A549 (cell line): ENCODE results near the gene MRPL11. TPM values are rescaled to one million over a fixed set of nuclear protein-coding genes. Genes with fewer than 3 reads are reported as not detected.
A peak's percentile ranks its signal among the peaks of the same experiment; 100 is the strongest.

Experiments
- ATAC-seq, 2 experiments: fragments of 200-7000 bp in 1 of 2; fragments of >200 bp in 1 of 2; cut with Nextera tagmentation in 1 of 2; cut with Tn5 transposase in 1 of 2; 3 replicates each; pipeline versions ENCODE4 v1.8.0 to v1.9.1; 2018 to 2020; ENCODE audit warnings: mild to moderate bottlenecking in 1 of 2, moderate library complexity in 1 of 2
- CTCF ChIA-PET: fragments of 300-600 bp; sonication (Branson Sonifier 250); formaldehyde crosslinking; extraction: SDS; loops from one replicate; lab custom pipeline; 2021; ENCODE audit warnings: antibody characterized with exemption, inconsistent platforms; lab: Yijun Ruan, JAX
- POLR2A ChIA-PET: fragments of 350-600 bp; formaldehyde crosslinking; extraction: SDS; loops from one replicate; lab custom pipeline; 2021; ENCODE audit warnings: antibody characterized with exemption, inconsistent platforms; lab: Yijun Ruan, JAX
- DNase-seq, 2 experiments: peaks; one replicate each; pipeline versions ENCODE4 v3.0.0 to v3.0.0-alpha.2; 2011 to 2016; ENCODE audit warnings: low read depth in 1 of 2, low spot score in 1 of 2
- FAIRE-seq: peaks from 2 replicates; lab custom pipeline; 2011; peaks lifted over from hg19 to GRCh38; lab: Jason Lieb, UNC
- H3K27ac ChIP-seq, 2 experiments: fragments of >200 bp; sonication (Bioruptor Twin); formaldehyde crosslinking; 3 replicates each; pipeline ENCODE4 v1.5.1; 2016 to 2017
- H3K4me1 ChIP-seq: fragments of >200 bp; sonication (Bioruptor Twin); formaldehyde crosslinking; 3 replicates; pipeline ENCODE4 v1.6.1; 2016
- H3K4me2 ChIP-seq: fragments of >200 bp; sonication (Bioruptor Twin); formaldehyde crosslinking; 3 replicates; pipeline ENCODE4 v1.6.1; 2016
- H3K4me3 ChIP-seq: fragments of >200 bp; sonication (Bioruptor Twin); formaldehyde crosslinking; 3 replicates; pipeline ENCODE4 v1.5.1; 2016
- H3K9me3 ChIP-seq: fragments of >200 bp; sonication (Bioruptor Twin); formaldehyde crosslinking; 3 replicates; pipeline ENCODE4 v1.6.1; 2016
- BHLHE40 ChIP-seq: IDR thresholded peaks from 2 replicates; pipeline ENCODE4 v1.6.1; 2012; ENCODE audit warnings: low read depth, low read length, inconsistent platforms
- CBX2 ChIP-seq: fragments of 200-600 bp; sonication (generic); IDR thresholded peaks from 2 replicates; pipeline ENCODE4 v1.6.1; 2016; ENCODE audit warnings: low read depth, mild to moderate bottlenecking, borderline replicate concordance
- CBX8 ChIP-seq: fragments of 200-600 bp; sonication (generic); IDR thresholded peaks from 2 replicates; pipeline ENCODE4 v1.6.1; 2016
- CHD2 ChIP-seq: fragments of 150-350 bp; IDR thresholded peaks from 2 replicates; pipeline ENCODE4 v1.6.1; 2014; ENCODE audit warnings: low read length; ENCODE audit not compliant: partially characterized antibody
- EHF ChIP-seq: fragments of 250-450 bp; sonication (Bioruptor Pico); IDR thresholded peaks from 2 replicates; pipeline ENCODE4 v1.5.0; 2020; ENCODE audit warnings: mild to moderate bottlenecking
- ESRRA ChIP-seq: fragments of 150-350 bp; IDR thresholded peaks from 2 replicates; pipeline ENCODE4 v1.6.1; 2014; ENCODE audit warnings: mild to moderate bottlenecking, low read length, borderline replicate concordance
- FOSB ChIP-seq: fragments of 250-450 bp; sonication (Bioruptor Pico); IDR thresholded peaks from 2 replicates; pipeline ENCODE4 v1.5.0; 2020; ENCODE audit warnings: mild to moderate bottlenecking, moderate library complexity
- FOSL2 ChIP-seq, 2 experiments: fragments of 450-650 bp in 1 of 2; fragments of >200 bp in 1 of 2; sonication (Bioruptor Twin) in 1 of 2; formaldehyde crosslinking; IDR thresholded peaks; 2 replicates each; pipeline versions ENCODE4 v1.5.0 to v1.6.1; 2016 to 2020; ENCODE audit warnings: mild to moderate bottlenecking in 1 of 2, moderate library complexity in 1 of 2
- FOXS1 ChIP-seq: fragments of 250-450 bp; sonication (Bioruptor Pico); IDR thresholded peaks from 2 replicates; pipeline ENCODE4 v1.5.0; 2020; ENCODE audit warnings: mild to moderate bottlenecking, moderate library complexity
- HDAC2 ChIP-seq: fragments of 200-600 bp; sonication (generic); IDR thresholded peaks from 2 replicates; pipeline ENCODE4 v1.6.1; 2016
- HOXB13 ChIP-seq: fragments of 250-450 bp; sonication (Bioruptor Pico); IDR thresholded peaks from 2 replicates; pipeline ENCODE4 v1.5.0; 2020; ENCODE audit warnings: low read depth, mild to moderate bottlenecking, moderate library complexity
- HOXB5 ChIP-seq: fragments of 250-450 bp; sonication (Bioruptor Pico); IDR thresholded peaks from 2 replicates; pipeline ENCODE4 v1.5.0; 2020; ENCODE audit warnings: mild to moderate bottlenecking, moderate library complexity
- JUN ChIP-seq, 2 experiments: fragments of >200 bp; sonication (Bioruptor Twin); formaldehyde crosslinking; IDR thresholded peaks; 2 replicates in 1 of 2; 3 replicates in 1 of 2; pipeline ENCODE4 v1.6.1; 2016 to 2017
- KDM1A ChIP-seq: fragments of 200-600 bp; sonication (generic); IDR thresholded peaks from 2 replicates; pipeline ENCODE4 v1.6.1; 2016; ENCODE audit warnings: low read depth, mild to moderate bottlenecking
- KDM5A ChIP-seq: fragments of 200-600 bp; sonication (generic); IDR thresholded peaks from 2 replicates; pipeline ENCODE4 v1.6.1; 2016; ENCODE audit warnings: antibody characterized with exemption, mild to moderate bottlenecking
- NPAS2 ChIP-seq: fragments of 250-450 bp; sonication (Bioruptor Pico); IDR thresholded peaks from 2 replicates; pipeline ENCODE4 v1.8.0; 2022; ENCODE audit warnings: mild to moderate bottlenecking, moderate library complexity, borderline replicate concordance
- NR3C1 ChIP-seq: fragments of >200 bp; sonication (Bioruptor Twin); formaldehyde crosslinking; IDR thresholded peaks from 3 replicates; pipeline ENCODE4 v1.6.1; 2017
- PHF8 ChIP-seq: fragments of 200-600 bp; sonication (generic); IDR thresholded peaks from 2 replicates; pipeline ENCODE4 v1.6.1; 2016; ENCODE audit warnings: low read depth, mild to moderate bottlenecking, antibody characterized with exemption, moderate library complexity, borderline replicate concordance
- POLR2AphosphoS2 ChIP-seq: conservative IDR thresholded peaks from 2 replicates; pipeline ENCODE4 v1.6.1; 2012; ENCODE audit warnings: low read length, improper control_type of control experiment, inconsistent platforms
- RARB ChIP-seq: fragments of 250-450 bp; sonication (Bioruptor Pico); IDR thresholded peaks from 2 replicates; pipeline ENCODE4 v1.8.0; 2021; ENCODE audit warnings: mild to moderate bottlenecking, moderate library complexity
- RCOR1 ChIP-seq: fragments of 150-350 bp; IDR thresholded peaks from 2 replicates; pipeline ENCODE4 v1.6.1; 2014; ENCODE audit warnings: antibody characterized with exemption, low read length, low read depth
- RFX5 ChIP-seq: fragments of 450-650 bp; IDR thresholded peaks from 2 replicates; pipeline ENCODE4 v1.7.1; 2014; ENCODE audit warnings: antibody characterized with exemption, mild to moderate bottlenecking, moderate library complexity
- RNF2 ChIP-seq: fragments of 200-600 bp; sonication (generic); IDR thresholded peaks from 2 replicates; pipeline ENCODE4 v1.6.1; 2016; ENCODE audit warnings: low read depth, mild to moderate bottlenecking, antibody characterized with exemption, moderate library complexity, borderline replicate concordance
- TFCP2L1 ChIP-seq: fragments of 250-450 bp; sonication (Bioruptor Pico); IDR thresholded peaks from 2 replicates; pipeline ENCODE4 v1.5.0; 2021; ENCODE audit warnings: mild to moderate bottlenecking
- TP53 ChIP-seq: fragments of 250-450 bp; sonication (Bioruptor Pico); IDR thresholded peaks from 2 replicates; pipeline ENCODE4 v1.5.0; 2021; ENCODE audit warnings: mild to moderate bottlenecking, moderate library complexity
- ZFP36 ChIP-seq: fragments of 450-650 bp; IDR thresholded peaks from 2 replicates; pipeline ENCODE4 v1.6.1; 2014; ENCODE audit warnings: borderline replicate concordance; ENCODE audit not compliant: partially characterized antibody
- ZNF302 ChIP-seq: fragments of 250-450 bp; sonication (Bioruptor Pico); IDR thresholded peaks from 2 replicates; pipeline ENCODE4 v1.9.0; 2021; ENCODE audit warnings: inconsistent platforms, mild to moderate bottlenecking, moderate library complexity
- ZSCAN20 ChIP-seq: fragments of 250-450 bp; sonication (Bioruptor Pico); IDR thresholded peaks from 2 replicates; pipeline ENCODE4 v1.8.0; 2022; ENCODE audit warnings: mild to moderate bottlenecking, moderate library complexity
- WGBS: methylation state at CpG from one replicate; pipeline ENCODE4 v1.1.6; 2017; ENCODE audit errors: missing lambda C conversion rate; 5-methylcytosine and 5-hydroxymethylcytosine counted together
- polyA plus RNA-seq, 4 experiments: library from polyadenylated mRNA; depleted of rRNA in 3 of 4; stranded (reverse); fragments of >200 nt; fragmentation: RNase III in 1 of 4; extraction: RNeasy Plus Mini Kit Qiagen cat#74134 plus additional on column Dnase treatment in 1 of 4; gene quantifications; 2 replicates in 3 of 4; 3 replicates in 1 of 4; pipeline ENCODE4 v1.2.3, GENCODE V29; 2011 to 2017
- TF ChIP-seq, protein P1 (sequence below): IDR thresholded peaks from 2 replicates; pipeline ENCODE4 v1.6.1; 2012
- TF ChIP-seq, protein P2 (sequence below): fragments of >200 bp; sonication (Bioruptor Twin); formaldehyde crosslinking; IDR thresholded peaks from 2 replicates; pipeline ENCODE4 v1.6.1; 2016
- TF ChIP-seq, protein P3 (sequence below): fragments of 150-350 bp; IDR thresholded peaks from 2 replicates; pipeline ENCODE4 v1.6.1; 2014; ENCODE audit warnings: low read depth, mild to moderate bottlenecking, low read length
- TF ChIP-seq, protein P4 (sequence below): fragments of >200 bp; sonication (Bioruptor Twin); formaldehyde crosslinking; IDR thresholded peaks from 3 replicates; pipeline ENCODE4 v1.5.1; 2016

The MRPL11 gene
- polyA plus RNA-seq, 2 of the 4 experiments (the other 2 are of a cell fraction) = 62.9 to 73.8 TPM

DNA sequence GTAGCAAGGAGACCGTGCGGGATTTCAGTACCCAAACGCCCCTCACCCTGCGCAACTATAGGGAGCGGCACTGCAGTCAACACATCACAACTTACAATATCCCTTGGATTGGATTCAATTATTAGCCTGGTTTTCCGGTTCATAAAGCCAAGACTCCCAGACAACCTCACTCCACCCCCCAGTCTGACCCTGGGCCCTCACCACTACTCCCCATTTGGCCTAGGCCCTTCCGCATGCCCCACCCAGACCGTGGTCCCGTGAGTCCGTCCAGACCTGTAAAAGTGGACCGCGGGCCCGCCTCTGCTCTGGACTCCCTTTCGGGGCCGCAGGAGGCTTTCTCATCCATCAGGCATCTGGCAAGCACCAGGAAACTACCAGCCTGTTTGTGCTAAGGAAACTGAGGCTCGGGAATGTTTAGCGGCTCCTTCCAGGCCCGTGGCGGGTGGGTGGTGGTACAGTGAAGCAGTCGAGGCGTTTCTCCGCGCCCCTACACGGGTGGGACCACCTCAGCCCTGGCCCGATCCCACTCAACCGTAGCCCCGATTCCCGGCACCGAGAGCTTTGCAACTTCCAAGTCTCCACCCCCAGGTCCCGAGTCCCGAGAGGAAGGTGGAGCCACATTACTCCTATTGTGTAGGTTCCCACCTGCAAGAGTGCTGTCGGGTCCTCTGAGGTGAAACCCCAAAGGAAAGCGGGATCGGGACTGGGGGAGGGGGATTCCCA, 40.9 kb upstream of the MRPL11 start:
- peak; percentile 66 to 68 for ATAC-seq
- Histone ChIP-seq H3K4me3 (peak overlapping the region; percentile 73), H3K4me2 (peak overlapping the region; percentile 80), H3K4me1 (peaks cover 6% of the 10 kb centered on the region; the same call in 1 of the 3 replicates), H3K27ac (peak overlapping the region; percentile 94 to 98), H3K9me3 (no peaks in the 10 kb centered on the region)
- peak; percentile 44 to 87 for DNase-seq
- POLR2A ChIA-PET = interaction anchor here (0.9 to 2.3 kb wide), 23 partner anchors 8 to 198 kb away, joined by 3 to 47 read pairs (median 10); partner anchors contain the start of genes ACTN3, BBS1, CTSF and MRPL11
- TF ChIP-seq HOXB5 (CRISPR knock-in tag) (no peak), TFCP2L1 (CRISPR knock-in tag) (0 out of 2 replicates have a peak, but pooled peaks have one; percentile 34), PHF8 (0 out of 2 replicates have a peak, but pooled peaks have one; percentile 99), FOSL2 (IDR thresholded peaks at IDR 0.05) (no peak), FOSL2 (CRISPR knock-in tag; IDR thresholded peaks at IDR 0.05) (peak; percentile 29; the same call in 1 of the 2 replicates), KDM1A (0 out of 2 replicates have a peak, but pooled peaks have one; percentile 10), RFX5 (no peak)
- FAIRE-seq = no peak
- 2% methylated on average over 22 of the region's 34 CpGs for WGBS
- CTCF ChIA-PET = interaction anchor here (0.7 to 5.9 kb wide), 24 partner anchors 10 to 199 kb away, joined by 3 to 46 read pairs (median 4); partner anchors contain the start of genes MRPL11, PELI3 and RBM4B

DNA sequence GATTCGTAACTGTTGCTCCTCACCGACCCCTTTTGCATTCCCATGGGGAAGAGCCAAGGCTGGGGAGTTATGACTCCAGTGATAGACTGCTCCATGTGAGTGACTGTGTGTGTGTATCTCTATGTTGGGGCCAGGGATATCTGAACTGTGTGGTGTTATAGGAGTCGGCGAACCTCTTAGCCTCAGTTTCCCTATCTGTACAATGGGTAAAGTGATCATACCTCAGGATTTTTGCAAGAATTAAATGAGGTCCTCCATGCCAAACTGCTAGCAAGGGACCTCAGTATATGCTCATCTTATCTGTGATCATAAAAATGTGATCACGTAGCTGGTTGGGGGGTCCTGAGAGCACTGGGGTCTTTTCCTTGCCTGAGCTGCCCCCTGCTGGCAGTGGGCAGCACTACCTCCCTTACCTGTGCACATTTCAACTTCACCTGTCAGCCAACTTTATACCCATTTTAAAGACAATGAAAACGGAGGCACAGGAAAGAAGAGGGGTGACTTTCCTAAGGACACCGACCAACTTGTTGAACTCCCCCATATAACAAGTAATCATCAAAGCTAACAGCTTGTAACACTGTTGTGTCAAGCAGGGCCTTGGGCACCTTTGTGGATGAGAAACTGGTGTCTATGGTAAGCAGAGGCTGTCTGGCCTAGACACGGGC, 40.2 kb upstream of the MRPL11 start:
- H3K27ac ChIP-seq = peak overlapping the region; percentile 94 to 98
- WGBS = 53% methylated on average over 8 of the region's 8 CpGs
- POLR2A ChIA-PET = interaction anchor here (1.6 to 2.3 kb wide), 3 partner anchors 13 to 67 kb away, joined by 11 to 47 read pairs (median 13); partner anchors contain the start of genes ACTN3, NPAS4, PELI3 and ZDHHC24
- peak overlapping the region; percentile 80 for H3K4me2 ChIP-seq
- H3K4me3 ChIP-seq = peak overlapping the region; percentile 73
- no peak for FAIRE-seq
- no peaks in the 10 kb centered on the region for H3K9me3 ChIP-seq
- H3K4me1 ChIP-seq = peaks cover 6% of the 10 kb centered on the region; the same call in 1 of the 3 replicates
- DNase-seq = peak in 1 of 2 experiments; percentile 30
- CTCF ChIA-PET = interaction anchor here (0.8 to 5.9 kb wide), 21 partner anchors 9 to 145 kb away, joined by 3 to 46 read pairs (median 4); partner anchors contain the start of genes MRPL11 and PELI3
- no peak for ATAC-seq
- TF ChIP-seq KDM1A (peak; percentile 80; the same call in 1 of the 2 replicates), JUN (IDR thresholded peaks at IDR 0.05) (no peak), FOXS1 (CRISPR knock-in tag) (no peak), NR3C1 (no peak), RFX5 (no peak), RNF2 (no peak), FOSL2 (IDR thresholded peaks at IDR 0.05) (no peak), FOSL2 (CRISPR knock-in tag; IDR thresholded peaks at IDR 0.05) (no peak), EHF (CRISPR knock-in tag) (no peak), ZFP36 (no peak), HOXB13 (no peak), CHD2 (no peak), ESRRA (no peak), FOSB (no peak), CBX2 (no peak), ZSCAN20 (CRISPR knock-in tag) (no peak), BHLHE40 (no peak), RARB (CRISPR knock-in tag) (no peak), POLR2AphosphoS2 (no peak), ZNF302 (CRISPR knock-in tag) (no peak), RCOR1 (no peak), TP53 (no peak), CBX8 (no peak), NPAS2 (CRISPR knock-in tag) (no peak), HDAC2 (no peak; the same call in 1 of the 2 replicates), HOXB5 (CRISPR knock-in tag) (no peak), KDM5A (no peak; the same call in 1 of the 2 replicates)
- TF ChIP-seq, protein P1, sequence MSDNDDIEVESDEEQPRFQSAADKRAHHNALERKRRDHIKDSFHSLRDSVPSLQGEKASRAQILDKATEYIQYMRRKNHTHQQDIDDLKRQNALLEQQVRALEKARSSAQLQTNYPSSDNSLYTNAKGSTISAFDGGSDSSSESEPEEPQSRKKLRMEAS = 0 out of 2 replicates have a peak, but pooled peaks have one; percentile 28
- TF ChIP-seq, protein P2, sequence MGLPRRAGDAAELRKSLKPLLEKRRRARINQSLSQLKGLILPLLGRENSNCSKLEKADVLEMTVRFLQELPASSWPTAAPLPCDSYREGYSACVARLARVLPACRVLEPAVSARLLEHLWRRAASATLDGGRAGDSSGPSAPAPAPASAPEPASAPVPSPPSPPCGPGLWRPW = no peak
- TF ChIP-seq, protein P3, sequence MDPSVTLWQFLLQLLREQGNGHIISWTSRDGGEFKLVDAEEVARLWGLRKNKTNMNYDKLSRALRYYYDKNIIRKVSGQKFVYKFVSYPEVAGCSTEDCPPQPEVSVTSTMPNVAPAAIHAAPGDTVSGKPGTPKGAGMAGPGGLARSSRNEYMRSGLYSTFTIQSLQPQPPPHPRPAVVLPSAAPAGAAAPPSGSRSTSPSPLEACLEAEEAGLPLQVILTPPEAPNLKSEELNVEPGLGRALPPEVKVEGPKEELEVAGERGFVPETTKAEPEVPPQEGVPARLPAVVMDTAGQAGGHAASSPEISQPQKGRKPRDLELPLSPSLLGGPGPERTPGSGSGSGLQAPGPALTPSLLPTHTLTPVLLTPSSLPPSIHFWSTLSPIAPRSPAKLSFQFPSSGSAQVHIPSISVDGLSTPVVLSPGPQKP = no peak
- TF ChIP-seq, protein P4, sequence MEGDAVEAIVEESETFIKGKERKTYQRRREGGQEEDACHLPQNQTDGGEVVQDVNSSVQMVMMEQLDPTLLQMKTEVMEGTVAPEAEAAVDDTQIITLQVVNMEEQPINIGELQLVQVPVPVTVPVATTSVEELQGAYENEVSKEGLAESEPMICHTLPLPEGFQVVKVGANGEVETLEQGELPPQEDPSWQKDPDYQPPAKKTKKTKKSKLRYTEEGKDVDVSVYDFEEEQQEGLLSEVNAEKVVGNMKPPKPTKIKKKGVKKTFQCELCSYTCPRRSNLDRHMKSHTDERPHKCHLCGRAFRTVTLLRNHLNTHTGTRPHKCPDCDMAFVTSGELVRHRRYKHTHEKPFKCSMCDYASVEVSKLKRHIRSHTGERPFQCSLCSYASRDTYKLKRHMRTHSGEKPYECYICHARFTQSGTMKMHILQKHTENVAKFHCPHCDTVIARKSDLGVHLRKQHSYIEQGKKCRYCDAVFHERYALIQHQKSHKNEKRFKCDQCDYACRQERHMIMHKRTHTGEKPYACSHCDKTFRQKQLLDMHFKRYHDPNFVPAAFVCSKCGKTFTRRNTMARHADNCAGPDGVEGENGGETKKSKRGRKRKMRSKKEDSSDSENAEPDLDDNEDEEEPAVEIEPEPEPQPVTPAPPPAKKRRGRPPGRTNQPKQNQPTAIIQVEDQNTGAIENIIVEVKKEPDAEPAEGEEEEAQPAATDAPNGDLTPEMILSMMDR = peak; percentile 91
